IPS DF 19.7 (cell line): ENCODE measurements around the gene ABCG1.

Experiments used
- DNase-seq: peaks from one replicate; pipeline ENCODE4 v3.0.0-alpha.2; 2013; ENCODE audit warnings: low read depth, low spot score

ABCG1 gene

GRCh38 chr21:42306366-42307035, 87.6 kb downstream of the ABCG1 start:
- DNase-seq = no peak

GRCh38 chr21:42307106-42307505, 88.2 kb downstream of the ABCG1 start:
- no peak for DNase-seq

- no peak for DNase-seq
Measured at GRCh38 chr21:42308161-42308913, 89.4 kb downstream of the ABCG1 start.

- no peak for DNase-seq
Measured at GRCh38 chr21:42308914-42309752, 90.2 kb downstream of the ABCG1 start.

- peak; percentile 28 for DNase-seq
Measured at GRCh38 chr21:42309753-42310213, 90.8 kb downstream of the ABCG1 start.

- DNase-seq = no peak
Measured at GRCh38 chr21:42310411-42311001, 91.6 kb downstream of the ABCG1 start.

- no peak for DNase-seq
Measured at GRCh38 chr21:42311160-42311559, 92.2 kb downstream of the ABCG1 start.

GRCh38 chr21:42311816-42312625, 93.1 kb downstream of the ABCG1 start:
- DNase-seq = no peak

- DNase-seq = no peak
Measured at GRCh38 chr21:42312626-42313104, 93.7 kb downstream of the ABCG1 start.

GRCh38 chr21:42313501-42313969, 94.6 kb downstream of the ABCG1 start:
- DNase-seq = no peak

- DNase-seq = no peak
Measured at GRCh38 chr21:42314616-42315295, 95.8 kb downstream of the ABCG1 start.

- DNase-seq = no peak
Measured at GRCh38 chr21:42315296-42315891, 96.5 kb downstream of the ABCG1 start, which contains the start of gene TFF3. Gene TFF3 (minus strand): TSS chr21:42315409. CDS start chr21:42315374, 35 bp downstream.

- no peak for DNase-seq
Measured at GRCh38 chr21:42316891-42317290, 98.0 kb downstream of the ABCG1 start.

- DNase-seq = no peak
Measured at GRCh38 chr21:42317341-42317741, 98.4 kb downstream of the ABCG1 start.

GRCh38 chr21:42317826-42318746, 99.1 kb downstream of the ABCG1 start:
- no peak for DNase-seq

GRCh38 chr21:42319376-42319775, 100.4 kb downstream of the ABCG1 start:
- DNase-seq = no peak

- no peak for DNase-seq
Measured at GRCh38 chr21:42319851-42320572, 101.1 kb downstream of the ABCG1 start.

GRCh38 chr21:42320791-42321190, 101.9 kb downstream of the ABCG1 start:
- DNase-seq = no peak
